Tibial artery (tissue), 4 donors: ENCODE measurements around the gene GLIS1.

Experiments used
- DNase-seq, 2 donors: peaks; one replicate each; pipeline ENCODE4 v3.0.0-alpha.2; 2019
- H3K27ac ChIP-seq, 2 donors: fragments of 200-600 bp; sonication (generic) in 1 of 2; 1 replicate in 1 of 2; 2 replicates in 1 of 2; pipeline ENCODE4 v1.5.1; 2018 to 2019; ENCODE audit warnings: mild to moderate bottlenecking in 1 of 2
- H3K27me3 ChIP-seq, 2 donors: fragments of 200-600 bp; sonication (generic) in 1 of 2; one replicate each; pipeline versions ENCODE4 v1.5.1 to v1.6.0; 2016 to 2019
- H3K36me3 ChIP-seq, 3 donors: fragments of 200-600 bp; sonication (generic) in 2 of 3; one replicate each; pipeline ENCODE4 v1.5.1; 2016 to 2019; ENCODE audit warnings: mild to moderate bottlenecking in 2 of 3
- H3K4me1 ChIP-seq, 4 donors: fragments of 200-600 bp; sonication (generic) in 2 of 4; 1 replicate in 3 of 4; 2 replicates in 1 of 4; pipeline ENCODE4 v1.5.1; 2016 to 2019
- H3K4me3 ChIP-seq, 2 donors: fragments of 200-600 bp; sonication (generic) in 1 of 2; 1 replicate in 1 of 2; 2 replicates in 1 of 2; pipeline ENCODE4 v1.5.1; 2018 to 2019; ENCODE audit warnings: mild to moderate bottlenecking in 2 of 2
- H3K9me3 ChIP-seq, 3 donors: fragments of 200-600 bp; sonication (generic) in 1 of 3; one replicate each; pipeline ENCODE4 v1.5.1; 2016 to 2019
- CTCF ChIP-seq, 2 experiments: fragments of 200-600 bp in 1 of 2; fragments of 450-650 bp in 1 of 2; IDR thresholded peaks; one replicate each; pipeline ENCODE4 v1.5.1; 2017 to 2019; ENCODE audit warnings: antibody characterized with exemption in 2 of 2, mild to moderate bottlenecking in 1 of 2, moderate library complexity in 1 of 2
- intact Hi-C: fragments of 100-400 bp; cut with DNase I; formaldehyde crosslinking; loops from one replicate; pipeline ENCODE4 v1.15.0; 2023; ENCODE audit warnings: low total_unique reads

The GLIS1 gene

GRCh38 chr1:53645690-53646078 is 93.3 kb downstream of the GLIS1 start:
- Histone ChIP-seq H3K9me3 (no peaks in the 10 kb centered on the region), H3K36me3 (no peaks in the 10 kb centered on the region), H3K27me3 (peaks cover 0 to 30% of the 10 kb centered on the region in 2 donors), H3K4me1 (no peaks in the 10 kb centered on the region), H3K27ac (no peak overlapping the region), H3K4me3 (no peak overlapping the region)
- intact Hi-C loops, result no loop called here
- DNase-seq, result peak in 1 of 2 donors; percentile 4
- TF ChIP-seq CTCF (IDR thresholded peaks at IDR 0.05), result no peak

GRCh38 chr1:53644909-53645689 is 93.9 kb downstream of the GLIS1 start:
- no peak overlapping the region for H3K4me3 ChIP-seq
- H3K9me3 ChIP-seq, result no peaks in the 10 kb centered on the region
- intact Hi-C loops, result no loop called here
- H3K27ac ChIP-seq, result no peak overlapping the region
- peaks cover 0 to 31% of the 10 kb centered on the region in 2 donors for H3K27me3 ChIP-seq
- TF ChIP-seq CTCF (IDR thresholded peaks at IDR 0.05), result no peak
- no peaks in the 10 kb centered on the region for H3K4me1 ChIP-seq
- H3K36me3 ChIP-seq, result no peaks in the 10 kb centered on the region
- DNase-seq, result peak; percentile 7 to 28

- intact Hi-C loops, result no loop called here
- Histone ChIP-seq H3K4me3 (no peak overlapping the region), H3K9me3 (no peaks in the 10 kb centered on the region), H3K27ac (no peak overlapping the region), H3K27me3 (peaks cover 0 to 32% of the 10 kb centered on the region in 2 donors), H3K36me3 (no peaks in the 10 kb centered on the region), H3K4me1 (no peaks in the 10 kb centered on the region)
- DNase-seq, result peak; percentile 5 to 11
- no peak for TF ChIP-seq CTCF (IDR thresholded peaks at IDR 0.05)
Observed at GRCh38 chr1:53644496-53644895, 94.5 kb downstream of the GLIS1 start.

- TF ChIP-seq CTCF (IDR thresholded peaks at IDR 0.05), result no peak
- H3K36me3 ChIP-seq, result no peaks in the 10 kb centered on the region
Observed at GRCh38 chr1:53643881-53644390, 95.0 kb downstream of the GLIS1 start.

GRCh38 chr1:53643041-53643880 is 95.7 kb downstream of the GLIS1 start:
- H3K9me3 ChIP-seq, result no peaks in the 10 kb centered on the region
- DNase-seq, result peak; percentile 2 to 20
- peaks cover 0 to 44% of the 10 kb centered on the region in 2 donors for H3K27me3 ChIP-seq
- no peaks in the 10 kb centered on the region for H3K36me3 ChIP-seq
- no peak overlapping the region for H3K27ac ChIP-seq
- intact Hi-C loops, result no loop called here
- no peaks in the 10 kb centered on the region for H3K4me1 ChIP-seq
- no peak overlapping the region for H3K4me3 ChIP-seq
- TF ChIP-seq CTCF (IDR thresholded peaks at IDR 0.05), result no peak

More at GRCh38 chr1:53643881-53644390, 95.0 kb downstream of the GLIS1 start:
- H3K9me3 ChIP-seq, result no peaks in the 10 kb centered on the region
- H3K27ac ChIP-seq, result no peak overlapping the region
- peaks cover 0 to 37% of the 10 kb centered on the region in 2 donors for H3K27me3 ChIP-seq
- no peaks in the 10 kb centered on the region for H3K4me1 ChIP-seq
- peak; percentile 12 to 44 for DNase-seq
- no peak overlapping the region for H3K4me3 ChIP-seq
- intact Hi-C loops, result no loop called here
